Measurements from ENCODE around the gene ENTPD5. TPM values are rescaled to one million over a fixed set of nuclear protein-coding genes. Genes with fewer than 3 reads are reported as not detected.

The ENTPD5 gene
- polyA plus RNA-seq (3.7 and 5.7 TPM in 2 replicates), polyA minus RNA-seq (4.9 and 5.1 TPM in 2 replicates)

DNA sequence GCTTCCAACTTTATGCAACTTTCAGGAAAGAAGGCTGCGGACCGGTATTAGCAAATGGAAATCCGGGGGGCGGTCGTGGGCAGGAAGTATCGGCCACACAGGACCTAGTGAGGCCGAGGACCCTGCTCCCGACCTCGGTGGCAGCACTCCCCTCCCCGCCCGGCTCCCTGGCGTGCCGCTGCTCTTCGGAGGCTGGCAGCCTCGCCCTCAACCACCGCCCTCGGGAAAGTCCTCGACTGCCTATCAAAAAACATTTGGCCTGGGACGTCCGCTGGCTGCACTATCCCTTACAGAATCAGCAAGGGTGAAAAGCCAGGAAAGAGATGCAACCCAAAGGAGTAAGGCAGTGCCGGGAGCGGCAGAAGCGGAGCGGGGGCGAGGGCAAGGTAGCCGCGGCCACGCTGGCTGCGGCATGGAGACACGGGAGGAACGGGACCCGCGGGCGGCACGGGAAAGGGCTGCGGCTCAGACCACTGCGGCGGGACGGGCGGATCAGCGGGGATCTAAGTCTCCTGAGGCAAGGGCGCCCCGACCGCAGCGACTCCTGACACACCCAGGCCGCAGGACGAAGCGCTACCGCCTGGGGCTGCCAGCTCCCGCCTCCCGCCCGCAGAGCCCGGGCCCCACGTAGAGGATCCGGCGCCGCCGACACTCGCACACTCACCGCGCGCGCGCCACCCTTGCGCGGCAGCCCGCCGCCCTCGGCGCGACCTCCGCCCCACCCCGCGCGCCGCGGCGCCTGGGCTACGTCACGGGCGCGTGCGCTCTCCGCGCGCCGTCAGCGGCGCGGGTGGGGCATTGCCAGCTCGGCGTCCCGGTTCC, at the start of gene ENTPD5, which contains the start of gene BBOF1:
ENTPD5 (minus strand) TSS at position 703 of the 822 bp plus-strand sequence. CDS start 31,186 bp downstream, outside the sequence.
BBOF1 (plus strand) TSS at position 764 of the 822 bp plus-strand sequence. CDS start 130 bp downstream, outside the sequence.
- no peaks in the 10 kb centered on the region for H3F3A ChIP-seq (ENCODE audit: insufficient read depth, low read length, poor library complexity, severe bottlenecking)
- H4K20me1 ChIP-seq (ENCODE audit: insufficient read depth): no peaks in the 10 kb centered on the region
- H3K9me2 ChIP-seq (ENCODE audit: insufficient read depth, low read length): no peaks in the 10 kb centered on the region
- H3K36me3 ChIP-seq (ENCODE audit: insufficient read depth, low read length): no peaks in the 10 kb centered on the region
- H3K4me3 ChIP-seq (ENCODE audit: low read length): peak within 1 kb of the TSS; percentile 85
- H3K4me2 ChIP-seq (ENCODE audit: low read length): peak within 1 kb of the TSS; percentile 76
- H3K9ac ChIP-seq (ENCODE audit: low read length): peak within 1 kb of the TSS; percentile 81
- no peaks in the 10 kb centered on the region for H3K27me3 ChIP-seq (ENCODE audit: insufficient read depth, low read depth, low read length)
- H3K79me2 ChIP-seq (replicated peaks; ENCODE audit: insufficient read depth, low read length): no peaks in the 10 kb centered on the region
- peak within 1 kb of the TSS; percentile 61 for H3K27ac ChIP-seq (ENCODE audit: low read length)
- TF ChIP-seq TAF1 (IDR thresholded peaks at IDR 0.05; ENCODE audit: low read depth) (peak; percentile 45), EP300 (conservative IDR thresholded peaks at IDR 0.05; ENCODE audit: poor library complexity, severe bottlenecking) (peak; percentile 77), POLR2AphosphoS5 (IDR thresholded peaks at IDR 0.05) (peak; percentile 77), RAD21 (conservative IDR thresholded peaks at IDR 0.05) (no peak), CTCF (IDR thresholded peaks at IDR 0.05; ENCODE audit: poor library complexity, severe bottlenecking) (no peak), MXI1 (conservative IDR thresholded peaks at IDR 0.05; ENCODE audit: poor library complexity, severe bottlenecking) (peak; percentile 93), SMC3 (conservative IDR thresholded peaks at IDR 0.05; ENCODE audit: poor library complexity) (peak; percentile 30)
- TF ChIP-seq, protein P1, sequence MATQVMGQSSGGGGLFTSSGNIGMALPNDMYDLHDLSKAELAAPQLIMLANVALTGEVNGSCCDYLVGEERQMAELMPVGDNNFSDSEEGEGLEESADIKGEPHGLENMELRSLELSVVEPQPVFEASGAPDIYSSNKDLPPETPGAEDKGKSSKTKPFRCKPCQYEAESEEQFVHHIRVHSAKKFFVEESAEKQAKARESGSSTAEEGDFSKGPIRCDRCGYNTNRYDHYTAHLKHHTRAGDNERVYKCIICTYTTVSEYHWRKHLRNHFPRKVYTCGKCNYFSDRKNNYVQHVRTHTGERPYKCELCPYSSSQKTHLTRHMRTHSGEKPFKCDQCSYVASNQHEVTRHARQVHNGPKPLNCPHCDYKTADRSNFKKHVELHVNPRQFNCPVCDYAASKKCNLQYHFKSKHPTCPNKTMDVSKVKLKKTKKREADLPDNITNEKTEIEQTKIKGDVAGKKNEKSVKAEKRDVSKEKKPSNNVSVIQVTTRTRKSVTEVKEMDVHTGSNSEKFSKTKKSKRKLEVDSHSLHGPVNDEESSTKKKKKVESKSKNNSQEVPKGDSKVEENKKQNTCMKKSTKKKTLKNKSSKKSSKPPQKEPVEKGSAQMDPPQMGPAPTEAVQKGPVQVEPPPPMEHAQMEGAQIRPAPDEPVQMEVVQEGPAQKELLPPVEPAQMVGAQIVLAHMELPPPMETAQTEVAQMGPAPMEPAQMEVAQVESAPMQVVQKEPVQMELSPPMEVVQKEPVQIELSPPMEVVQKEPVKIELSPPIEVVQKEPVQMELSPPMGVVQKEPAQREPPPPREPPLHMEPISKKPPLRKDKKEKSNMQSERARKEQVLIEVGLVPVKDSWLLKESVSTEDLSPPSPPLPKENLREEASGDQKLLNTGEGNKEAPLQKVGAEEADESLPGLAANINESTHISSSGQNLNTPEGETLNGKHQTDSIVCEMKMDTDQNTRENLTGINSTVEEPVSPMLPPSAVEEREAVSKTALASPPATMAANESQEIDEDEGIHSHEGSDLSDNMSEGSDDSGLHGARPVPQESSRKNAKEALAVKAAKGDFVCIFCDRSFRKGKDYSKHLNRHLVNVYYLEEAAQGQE (IDR thresholded peaks at IDR 0.05; ENCODE audit: borderline replicate concordance): peak; percentile 60
- H2AFZ ChIP-seq (ENCODE audit: low read depth, low read length): peak within 1 kb of the TSS; percentile 91
- no peaks in the 10 kb centered on the region for H3K9me3 ChIP-seq (ENCODE audit: low read length)

GRCh38 chr14:74065746-74066575, 46.9 kb upstream of the ENTPD5 start:
- Histone ChIP-seq H3K27ac (ENCODE audit: low read length) (no peak overlapping the region), H3K27me3 (ENCODE audit: insufficient read depth, low read depth, low read length) (no peaks in the 10 kb centered on the region), H2AFZ (ENCODE audit: low read depth, low read length) (no peak overlapping the region), H3K9me3 (ENCODE audit: low read length) (no peaks in the 10 kb centered on the region), H3K4me3 (ENCODE audit: low read length) (no peak overlapping the region), H3K9me2 (ENCODE audit: insufficient read depth, low read length) (no peaks in the 10 kb centered on the region), H3K36me3 (ENCODE audit: insufficient read depth, low read length) (no peaks in the 10 kb centered on the region), H3K4me2 (ENCODE audit: low read length) (no peak overlapping the region), H3K79me2 (replicated peaks; ENCODE audit: insufficient read depth, low read length) (no peaks in the 10 kb centered on the region), H4K20me1 (ENCODE audit: insufficient read depth) (no peaks in the 10 kb centered on the region), H3K9ac (ENCODE audit: low read length) (no peak overlapping the region), H3F3A (ENCODE audit: insufficient read depth, low read length, poor library complexity, severe bottlenecking) (no peaks in the 10 kb centered on the region)
- TF ChIP-seq POLR2AphosphoS5 (IDR thresholded peaks at IDR 0.05): no peak
- no peak for TF ChIP-seq TAF1 (IDR thresholded peaks at IDR 0.05; ENCODE audit: low read depth)
- TF ChIP-seq MXI1 (conservative IDR thresholded peaks at IDR 0.05; ENCODE audit: poor library complexity, severe bottlenecking): no peak
- no peak for TF ChIP-seq EZH2 (IDR thresholded peaks at IDR 0.05; ENCODE audit: borderline replicate concordance, insufficient read depth, low read length, poor library complexity, severe bottlenecking)
- TF ChIP-seq SMC3 (conservative IDR thresholded peaks at IDR 0.05; ENCODE audit: poor library complexity): no peak
- TF ChIP-seq CTCF (IDR thresholded peaks at IDR 0.05; ENCODE audit: poor library complexity, severe bottlenecking): no peak
- TF ChIP-seq, protein P1 (IDR thresholded peaks at IDR 0.05; ENCODE audit: borderline replicate concordance): no peak
- TF ChIP-seq EP300 (conservative IDR thresholded peaks at IDR 0.05; ENCODE audit: poor library complexity, severe bottlenecking): no peak
- TF ChIP-seq RAD21 (conservative IDR thresholded peaks at IDR 0.05): no peak
